MM.1S (cell line): ENCODE data around the gene CRIP2.

Experiments
- EZH2phosphoT487 ChIP-seq: fragments of 300-600 bp; sonication (generic); IDR thresholded peaks from 2 replicates; pipeline ENCODE4 v1.6.1; 2018; ENCODE audit warnings: antibody characterized with exemption, low read length
- TF ChIP-seq, protein P1 (sequence below): fragments of 300-600 bp; sonication (generic); IDR thresholded peaks from 2 replicates; pipeline ENCODE4 v1.5.1; 2016; ENCODE audit warnings: antibody characterized with exemption, low read length, mixed read lengths

DNA sequence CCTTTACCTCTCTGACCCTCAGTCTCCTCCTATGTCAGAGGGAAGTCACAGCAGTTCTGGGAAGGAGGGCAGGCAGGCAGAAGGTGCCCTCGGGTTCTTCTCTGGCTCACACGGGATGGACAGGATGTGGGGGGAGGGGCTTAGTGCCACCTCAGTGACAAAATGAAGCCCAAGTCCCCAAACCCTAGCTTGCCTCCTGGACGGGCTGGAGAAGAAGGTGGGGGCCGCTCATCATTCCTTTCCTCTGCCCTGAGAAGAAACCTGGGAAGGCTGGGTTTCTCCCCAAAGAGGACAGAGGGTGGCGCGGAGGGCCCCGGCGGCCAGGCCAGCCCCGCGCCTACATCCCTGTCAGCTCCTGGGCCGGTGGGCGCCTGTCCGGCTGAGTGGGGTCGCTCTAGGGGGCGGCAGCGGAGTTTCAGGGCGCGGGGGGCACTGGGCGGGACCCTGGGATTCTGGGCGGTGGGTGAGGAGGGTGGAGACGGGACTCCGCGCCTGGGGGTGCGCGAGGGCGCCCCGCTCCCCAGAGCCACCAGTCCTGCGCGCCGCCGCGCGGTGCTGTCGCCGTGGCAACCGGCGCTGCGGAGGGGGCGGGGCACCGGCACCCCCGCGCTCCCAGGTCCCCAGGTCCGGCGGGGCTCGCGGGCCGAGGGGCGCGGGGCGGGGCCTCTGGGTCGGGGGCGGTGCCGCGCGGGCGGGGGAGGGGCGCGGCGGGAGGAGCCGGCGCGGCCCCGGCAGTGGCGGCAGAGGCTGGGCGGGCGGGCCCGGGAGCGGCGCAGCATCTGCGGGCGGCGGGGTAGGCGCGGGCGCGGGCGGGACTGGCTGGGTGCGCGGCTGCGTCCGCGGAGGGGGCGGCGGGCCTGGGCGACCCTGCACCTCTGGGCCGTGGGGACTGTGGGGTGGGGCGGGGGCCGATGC is 51.5 kb downstream of the CRIP2 start, which contains the start of gene TMEM121:
- TF ChIP-seq, protein P1, sequence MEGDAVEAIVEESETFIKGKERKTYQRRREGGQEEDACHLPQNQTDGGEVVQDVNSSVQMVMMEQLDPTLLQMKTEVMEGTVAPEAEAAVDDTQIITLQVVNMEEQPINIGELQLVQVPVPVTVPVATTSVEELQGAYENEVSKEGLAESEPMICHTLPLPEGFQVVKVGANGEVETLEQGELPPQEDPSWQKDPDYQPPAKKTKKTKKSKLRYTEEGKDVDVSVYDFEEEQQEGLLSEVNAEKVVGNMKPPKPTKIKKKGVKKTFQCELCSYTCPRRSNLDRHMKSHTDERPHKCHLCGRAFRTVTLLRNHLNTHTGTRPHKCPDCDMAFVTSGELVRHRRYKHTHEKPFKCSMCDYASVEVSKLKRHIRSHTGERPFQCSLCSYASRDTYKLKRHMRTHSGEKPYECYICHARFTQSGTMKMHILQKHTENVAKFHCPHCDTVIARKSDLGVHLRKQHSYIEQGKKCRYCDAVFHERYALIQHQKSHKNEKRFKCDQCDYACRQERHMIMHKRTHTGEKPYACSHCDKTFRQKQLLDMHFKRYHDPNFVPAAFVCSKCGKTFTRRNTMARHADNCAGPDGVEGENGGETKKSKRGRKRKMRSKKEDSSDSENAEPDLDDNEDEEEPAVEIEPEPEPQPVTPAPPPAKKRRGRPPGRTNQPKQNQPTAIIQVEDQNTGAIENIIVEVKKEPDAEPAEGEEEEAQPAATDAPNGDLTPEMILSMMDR, result no peak
- no peak for TF ChIP-seq EZH2phosphoT487
